HFFc6 (cell line): ENCODE data around the gene ATP8A1. TPM values are rescaled to one million over a fixed set of nuclear protein-coding genes. Genes with fewer than 3 reads are reported as not detected.
A peak's percentile ranks its signal among the peaks of the same experiment; 100 is the strongest.
"Not testable (repeated sequence)": the region's sequence is repeated elsewhere in the genome, so short reads cannot be mapped to it uniquely, and the experiment has no call there.

Source experiments
- DNase-seq: peaks from one replicate; pipeline ENCODE4 v3.0.0-alpha.2; 2018
- H3K27ac Mint-ChIP-seq: 2 replicates; pipeline ENCODE4 v1.8.0; 2020; ENCODE audit warnings: mild to moderate bottlenecking, mixed read lengths
- H3K27me3 Mint-ChIP-seq: 2 replicates; pipeline ENCODE4 v1.8.0; 2021; ENCODE audit warnings: mild to moderate bottlenecking, moderate library complexity, mixed read lengths; ENCODE audit not compliant: insufficient read depth
- H3K36me3 Mint-ChIP-seq: 2 replicates; pipeline ENCODE4 v1.8.0; 2021; ENCODE audit warnings: low read depth, mixed read lengths
- H3K4me1 Mint-ChIP-seq: 2 replicates; pipeline ENCODE4 v1.8.0; 2020; ENCODE audit warnings: low read depth, mixed read lengths
- H3K4me3 Mint-ChIP-seq: 2 replicates; pipeline ENCODE4 v1.8.0; 2020; ENCODE audit warnings: mild to moderate bottlenecking, moderate library complexity, mixed read lengths
- H3K9me3 Mint-ChIP-seq: 2 replicates; pipeline ENCODE4 v1.8.0; 2020; ENCODE audit warnings: mild to moderate bottlenecking, mixed read lengths
- total RNA-seq, 6 experiments: library from RNA; stranded (reverse); fragmentation: NEBNext Ultra II Directional; extraction: Animal tissue kit (Norgen Biotek cat#: 25700); gene quantifications; 2 replicates in 1 of 6; 3 replicates in 5 of 6; pipeline ENCODE4 v1.2.3, GENCODE V29; 2021
- TF ChIP-seq, protein P1 (sequence below): fragments of 200-600 bp; sonication (generic); IDR thresholded peaks from 2 replicates; pipeline ENCODE4 v1.5.0; 2021; ENCODE audit warnings: antibody characterized with exemption, mild to moderate bottlenecking

The ATP8A1 gene
- total RNA-seq, 6 experiments from 2014 or later, result 0.03 to 0.28 (median 0.11) TPM

DNA sequence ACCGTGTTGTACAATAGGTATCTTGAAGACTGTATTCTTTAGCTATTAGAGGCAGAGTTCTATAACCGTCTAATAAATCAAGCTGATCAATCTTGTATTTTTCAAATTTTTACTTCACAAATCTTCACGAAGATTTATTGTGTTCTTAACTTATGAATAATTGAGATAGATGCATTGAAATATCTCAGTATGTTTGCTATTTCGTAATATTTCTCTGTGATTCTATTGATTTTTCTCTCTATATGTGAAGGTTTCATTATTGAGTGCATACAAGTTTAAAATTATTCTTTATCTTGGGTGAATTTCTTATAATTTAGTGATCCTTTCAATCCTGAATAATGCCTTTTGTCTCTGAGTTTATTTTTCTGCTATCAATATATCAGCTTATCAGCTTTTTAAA is 279.4 kb downstream of the ATP8A1 start:
- DNase-seq, result no peak
- no peaks in the 10 kb centered on the region for H3K36me3 Mint-ChIP-seq
- H3K4me1 Mint-ChIP-seq, result no peaks in the 10 kb centered on the region
- no peak overlapping the region for H3K27ac Mint-ChIP-seq
- H3K27me3 Mint-ChIP-seq, result no peaks in the 10 kb centered on the region; the same call in 1 of the 2 replicates
- no peak overlapping the region for H3K4me3 Mint-ChIP-seq
- TF ChIP-seq, protein P1, sequence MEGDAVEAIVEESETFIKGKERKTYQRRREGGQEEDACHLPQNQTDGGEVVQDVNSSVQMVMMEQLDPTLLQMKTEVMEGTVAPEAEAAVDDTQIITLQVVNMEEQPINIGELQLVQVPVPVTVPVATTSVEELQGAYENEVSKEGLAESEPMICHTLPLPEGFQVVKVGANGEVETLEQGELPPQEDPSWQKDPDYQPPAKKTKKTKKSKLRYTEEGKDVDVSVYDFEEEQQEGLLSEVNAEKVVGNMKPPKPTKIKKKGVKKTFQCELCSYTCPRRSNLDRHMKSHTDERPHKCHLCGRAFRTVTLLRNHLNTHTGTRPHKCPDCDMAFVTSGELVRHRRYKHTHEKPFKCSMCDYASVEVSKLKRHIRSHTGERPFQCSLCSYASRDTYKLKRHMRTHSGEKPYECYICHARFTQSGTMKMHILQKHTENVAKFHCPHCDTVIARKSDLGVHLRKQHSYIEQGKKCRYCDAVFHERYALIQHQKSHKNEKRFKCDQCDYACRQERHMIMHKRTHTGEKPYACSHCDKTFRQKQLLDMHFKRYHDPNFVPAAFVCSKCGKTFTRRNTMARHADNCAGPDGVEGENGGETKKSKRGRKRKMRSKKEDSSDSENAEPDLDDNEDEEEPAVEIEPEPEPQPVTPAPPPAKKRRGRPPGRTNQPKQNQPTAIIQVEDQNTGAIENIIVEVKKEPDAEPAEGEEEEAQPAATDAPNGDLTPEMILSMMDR, result no peak
- peaks cover 24% of the 10 kb centered on the region for H3K9me3 Mint-ChIP-seq

DNA sequence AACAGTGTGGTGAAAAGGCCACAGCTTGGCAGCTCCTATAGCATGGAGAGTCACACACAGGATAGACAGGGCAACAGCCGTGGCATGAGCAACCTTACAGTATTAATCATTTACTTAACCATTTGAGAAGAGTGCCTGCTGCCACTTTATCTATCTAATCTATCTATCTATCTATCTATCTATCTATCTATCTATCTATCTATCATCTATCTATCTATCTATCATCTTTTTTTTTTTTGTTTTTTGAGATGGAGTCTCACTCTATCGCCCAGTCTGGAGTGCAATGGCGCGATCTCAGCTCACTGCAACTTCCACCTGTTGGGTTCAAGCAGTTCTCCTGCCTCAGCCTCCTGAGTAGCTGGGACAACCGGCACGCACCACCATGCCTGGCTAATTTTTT is 284.6 kb downstream of the ATP8A1 start:
- peaks cover 35% of the 10 kb centered on the region for H3K9me3 Mint-ChIP-seq
- H3K27me3 Mint-ChIP-seq, H3K4me1 Mint-ChIP-seq, H3K36me3 Mint-ChIP-seq, DNase-seq, H3K27ac Mint-ChIP-seq, H3K4me3 Mint-ChIP-seq: not testable (repeated sequence)

DNA sequence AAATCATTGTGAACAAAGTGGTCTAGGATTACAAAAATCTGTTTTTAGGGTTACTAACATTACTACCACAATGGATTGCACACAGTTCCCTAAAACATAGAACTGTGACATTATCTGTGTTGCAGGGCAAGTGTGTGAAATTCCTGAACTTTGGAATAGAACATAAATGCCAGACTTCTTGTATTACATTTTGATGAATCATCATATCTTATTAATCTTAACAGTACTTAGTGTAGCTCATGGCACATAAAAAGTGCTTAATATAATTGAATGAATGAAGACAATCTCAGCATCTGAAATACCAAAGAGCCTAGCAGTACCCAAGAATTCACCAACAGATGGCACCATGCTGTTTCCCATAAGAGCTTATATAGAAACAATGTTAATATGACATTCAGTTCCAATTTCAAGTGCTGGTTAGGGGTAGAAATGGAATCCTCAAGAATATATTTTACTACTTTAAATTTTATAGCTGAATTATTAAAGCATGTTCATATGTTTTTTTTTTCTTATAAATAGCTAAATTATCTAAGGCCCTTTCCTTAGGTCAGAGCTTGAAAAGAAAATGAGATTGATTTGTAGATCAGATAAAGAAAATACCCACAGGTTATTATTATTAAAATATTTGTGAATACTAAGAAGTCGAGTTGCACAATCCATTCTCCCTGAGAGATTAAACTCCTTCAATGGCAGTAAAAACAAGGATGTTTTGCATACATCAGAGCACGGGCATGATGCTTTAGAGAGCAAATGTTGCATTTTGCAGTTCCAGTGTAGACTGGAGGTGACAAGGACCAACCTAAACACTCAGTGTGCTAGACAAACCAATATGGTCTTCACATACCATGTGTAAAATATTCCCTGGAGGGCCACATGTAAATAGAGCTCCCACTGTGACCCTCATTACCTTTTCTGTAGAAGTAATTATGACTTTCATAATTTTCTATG is 285.3 kb downstream of the ATP8A1 start:
- Mint-ChIP-seq H3K27me3 (no peaks in the 10 kb centered on the region; the same call in none of the 2 replicates), H3K36me3 (no peaks in the 10 kb centered on the region), H3K9me3 (peaks cover 39% of the 10 kb centered on the region), H3K27ac (no peak overlapping the region), H3K4me1 (no peaks in the 10 kb centered on the region), H3K4me3 (no peak overlapping the region)
- no peak for DNase-seq
- TF ChIP-seq, protein P1, result peak; percentile 64

DNA sequence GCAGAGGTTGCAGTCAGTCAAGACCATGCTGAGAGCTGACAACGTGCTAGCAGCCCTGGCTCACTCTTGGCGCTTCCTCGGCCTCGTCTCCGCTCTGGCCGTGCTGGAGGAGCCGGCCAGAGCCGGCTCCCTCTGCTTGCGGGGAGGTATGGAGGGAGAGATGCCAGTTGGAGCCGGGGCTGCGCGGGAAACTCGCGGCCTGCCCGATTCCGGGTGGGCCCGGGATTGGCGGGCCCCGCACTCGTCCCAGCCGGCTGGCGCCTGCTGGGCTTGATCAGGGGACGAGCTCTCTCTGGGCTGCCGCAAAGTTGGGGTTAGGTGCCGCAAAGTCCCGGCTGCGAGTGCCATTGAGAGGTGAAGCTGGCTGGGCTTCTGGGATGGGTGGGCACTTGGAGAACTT is 287.4 kb downstream of the ATP8A1 start:
- H3K4me3 Mint-ChIP-seq, result no peak overlapping the region
- H3K27ac Mint-ChIP-seq, result no peak overlapping the region
- TF ChIP-seq, protein P1, result no peak
- H3K4me1 Mint-ChIP-seq, result no peaks in the 10 kb centered on the region
- peaks cover 32% of the 10 kb centered on the region for H3K9me3 Mint-ChIP-seq
- DNase-seq, result no peak
- no peaks in the 10 kb centered on the region; the same call in none of the 2 replicates for H3K27me3 Mint-ChIP-seq
- H3K36me3 Mint-ChIP-seq, result no peaks in the 10 kb centered on the region

DNA sequence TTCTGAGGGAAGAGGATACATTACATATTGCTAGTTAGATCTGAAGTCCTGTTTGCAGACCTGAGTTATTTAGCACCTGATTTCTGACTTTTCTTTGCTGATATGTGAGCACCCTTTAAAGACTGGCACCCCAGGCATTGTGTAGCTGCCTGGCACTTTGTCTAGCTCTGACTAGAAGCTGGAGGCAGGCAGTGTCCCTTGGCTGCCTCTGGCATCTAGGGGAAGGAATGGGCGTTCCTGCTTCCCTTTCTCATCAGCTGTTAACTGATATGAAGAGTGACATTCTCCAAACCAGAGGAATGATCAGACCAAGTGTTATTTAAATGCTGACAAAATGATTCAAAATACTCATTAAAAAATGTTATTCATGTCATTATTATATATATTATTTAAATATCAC is 289.9 kb downstream of the ATP8A1 start:
- H3K4me3 Mint-ChIP-seq, result no peak overlapping the region
- H3K27me3 Mint-ChIP-seq, result no peaks in the 10 kb centered on the region; the same call in none of the 2 replicates
- no peak overlapping the region for H3K27ac Mint-ChIP-seq
- TF ChIP-seq, protein P1, result no peak
- H3K9me3 Mint-ChIP-seq, result peaks cover 22% of the 10 kb centered on the region
- H3K36me3 Mint-ChIP-seq, result no peaks in the 10 kb centered on the region
- no peak for DNase-seq
- no peaks in the 10 kb centered on the region for H3K4me1 Mint-ChIP-seq
